SIG-M5 treated with dmso at 0.1 percent for 504 hours (cell line): ENCODE measurements around the gene CLSTN1.

Source experiments
- DNase-seq: peaks from one replicate; lab custom pipeline; 2025; ENCODE audit not compliant: unreplicated experiment; lab: John Stamatoyannopoulos, UW

CLSTN1 gene

GRCh38 chr1:9732123-9732971 is 91.4 kb downstream of the CLSTN1 start:
- no peak for DNase-seq

- DNase-seq, result no peak
These were observed 92.2 kb downstream of the CLSTN1 start for GRCh38 chr1:9731561-9731960.

GRCh38 chr1:9731051-9731537 is 92.7 kb downstream of the CLSTN1 start:
- DNase-seq, result no peak

GRCh38 chr1:9730096-9730901 is 93.5 kb downstream of the CLSTN1 start:
- no peak for DNase-seq

- DNase-seq, result no peak
These were observed 94.2 kb downstream of the CLSTN1 start for GRCh38 chr1:9729523-9729922.

- DNase-seq, result no peak
These were observed 95.1 kb downstream of the CLSTN1 start for GRCh38 chr1:9728451-9729295.

GRCh38 chr1:9726905-9727595 is 96.7 kb downstream of the CLSTN1 start:
- DNase-seq, result no peak

- no peak for DNase-seq
These were observed 97.4 kb downstream of the CLSTN1 start for GRCh38 chr1:9726406-9726805.

GRCh38 chr1:9724706-9725476 is 98.9 kb downstream of the CLSTN1 start:
- peak; percentile 48 for DNase-seq

- DNase-seq, result no peak
These were observed 99.8 kb downstream of the CLSTN1 start for GRCh38 chr1:9723926-9724325.

- no peak for DNase-seq
These were observed 100.5 kb downstream of the CLSTN1 start for GRCh38 chr1:9723068-9723805.

- no peak for DNase-seq
These were observed 101.4 kb downstream of the CLSTN1 start for GRCh38 chr1:9722378-9722749.

- no peak for DNase-seq
These were observed 102.0 kb downstream of the CLSTN1 start for GRCh38 chr1:9721606-9722377.

GRCh38 chr1:9720785-9721605 is 102.8 kb downstream of the CLSTN1 start:
- DNase-seq, result no peak

GRCh38 chr1:9719978-9720722 is 103.6 kb downstream of the CLSTN1 start:
- DNase-seq, result no peak

GRCh38 chr1:9718006-9718680 is 105.6 kb downstream of the CLSTN1 start:
- no peak for DNase-seq
